H1 (cell line): Measurements from ENCODE around the gene ACKR1. TPM values are rescaled to one million over a fixed set of nuclear protein-coding genes. Genes with fewer than 3 reads are reported as not detected.

ENCODE experiments used
- CTCF ChIA-PET: fragments of 300-600 bp; sonication (Branson Sonifier 250); formaldehyde crosslinking; loops from one replicate; lab custom pipeline; 2021; ENCODE audit not compliant: partially characterized antibody; lab: Charles Lee
- POLR2A ChIA-PET: fragments of 300-600 bp; sonication (Branson Sonifier 250); formaldehyde crosslinking; loops from one replicate; lab custom pipeline; 2021; ENCODE audit warnings: inconsistent platforms; ENCODE audit not compliant: partially characterized antibody; lab: Charles Lee
- DNase-seq, 2 experiments: peaks; one replicate each; pipeline versions ENCODE4 v3.0.0 to v3.0.0-alpha.2; 2010 to 2022; ENCODE audit warnings: low spot score in 2 of 2, low read depth in 1 of 2, mixed read lengths in 1 of 2
- FAIRE-seq: peaks from 2 replicates; lab custom pipeline; 2011; peaks lifted over from hg19 to GRCh38; lab: Jason Lieb, UNC
- H2AFZ ChIP-seq: 2 replicates; pipeline ENCODE4 v1.8.1; 2012; ENCODE audit warnings: low read length, inconsistent platforms
- H2AK5ac ChIP-seq: 2 replicates; pipeline ENCODE4 v1.6.1; 2013; ENCODE audit warnings: low read depth, low read length
- H2BK120ac ChIP-seq: replicated peaks from 2 replicates; pipeline ENCODE3; 2013; ENCODE audit warnings: low read depth, low read length, inconsistent platforms
- H2BK12ac ChIP-seq: 2 replicates; pipeline ENCODE4 v1.6.1; 2013; ENCODE audit warnings: low read depth, low read length
- H2BK15ac ChIP-seq: 2 replicates; pipeline ENCODE4 v1.6.1; 2013; ENCODE audit warnings: low read length
- H2BK20ac ChIP-seq: 2 replicates; pipeline ENCODE4 v1.6.1; 2013; ENCODE audit warnings: low read length
- H2BK5ac ChIP-seq: 2 replicates; pipeline ENCODE4 v1.6.1; 2013; ENCODE audit warnings: low read depth, low read length
- H3K14ac ChIP-seq: 2 replicates; pipeline ENCODE4 v1.6.1; 2013; ENCODE audit warnings: inconsistent platforms; ENCODE audit not compliant: insufficient read length
- H3K18ac ChIP-seq: 2 replicates; pipeline ENCODE4 v1.6.1; 2013; ENCODE audit warnings: low read length; ENCODE audit errors: extremely low read depth
- H3K23ac ChIP-seq: 2 replicates; pipeline ENCODE4 v1.6.1; 2013; ENCODE audit warnings: inconsistent platforms; ENCODE audit not compliant: insufficient read length
- H3K23me2 ChIP-seq: 2 replicates; pipeline ENCODE4 v1.6.1; 2013; ENCODE audit warnings: low read depth, low read length
- H3K27ac ChIP-seq: 2 replicates; pipeline ENCODE4 v1.6.1; 2011; ENCODE audit warnings: low read depth, low read length, inconsistent platforms
- H3K27me3 ChIP-seq, 4 experiments: replicated peaks in 1 of 4; 1 replicate in 1 of 4; 2 replicates in 3 of 4; pipeline versions ENCODE4 v1.6.1 to v1.8.1; 2011 to 2013; ENCODE audit warnings: low read length in 3 of 4, mild to moderate bottlenecking in 3 of 4, inconsistent platforms in 2 of 4, mixed read lengths in 2 of 4, moderate library complexity in 1 of 4; ENCODE audit not compliant: control insufficient read depth in 3 of 4, insufficient read depth in 3 of 4; ENCODE audit errors: extremely low read depth in 1 of 4
- H3K36me3 ChIP-seq, 4 experiments: 2 replicates each; pipeline versions ENCODE4 v1.6.1 to v1.8.1; 2011 to 2013; ENCODE audit warnings: mild to moderate bottlenecking in 4 of 4, low read length in 3 of 4, moderate library complexity in 2 of 4, control low read depth in 1 of 4, inconsistent platforms in 1 of 4; ENCODE audit not compliant: insufficient read depth in 4 of 4, control insufficient read depth in 2 of 4
- H3K4ac ChIP-seq: replicated peaks from 2 replicates; pipeline ENCODE3; 2013; ENCODE audit warnings: low read length, low read depth, mixed read lengths, inconsistent platforms; ENCODE audit not compliant: insufficient read length
- H3K4me1 ChIP-seq, 4 experiments: replicated peaks in 1 of 4; 1 replicate in 1 of 4; 2 replicates in 3 of 4; pipeline versions ENCODE4 v1.6.1 to v1.8.1; 2011 to 2013; ENCODE audit warnings: low read length in 3 of 4, inconsistent platforms in 2 of 4, mixed read lengths in 1 of 4; ENCODE audit not compliant: insufficient read depth in 4 of 4, control insufficient read depth in 3 of 4
- H3K4me2 ChIP-seq, 2 experiments: 2 replicates each; pipeline versions ENCODE4 v1.6.1 to v1.8.1; 2011 to 2013; ENCODE audit warnings: low read depth in 2 of 2, low read length in 2 of 2, control low read depth in 1 of 2, inconsistent platforms in 1 of 2, mild to moderate bottlenecking in 1 of 2; ENCODE audit not compliant: insufficient read depth in 1 of 2
- H3K4me3 ChIP-seq, 4 experiments: fragments of 200-600, 300-600 bp in 1 of 4; sonication (generic), shearing (Covaris generic), sonication (Bioruptor Twin) in 1 of 4; 2 replicates each; pipeline versions ENCODE4 v1.5.1 to v1.8.1; 2011 to 2016; ENCODE audit warnings: low read length in 4 of 4, low read depth in 3 of 4, control low read depth in 2 of 4, inconsistent platforms in 2 of 4, mild to moderate bottlenecking in 2 of 4, mixed read lengths in 1 of 4, moderate library complexity in 1 of 4; ENCODE audit not compliant: insufficient read depth in 2 of 4; ENCODE audit errors: extremely low read depth in 1 of 4
- H3K56ac ChIP-seq: replicated peaks from 2 replicates; pipeline ENCODE3; 2013; ENCODE audit warnings: low read depth, mild to moderate bottlenecking, mixed read lengths, low read length, inconsistent platforms; ENCODE audit not compliant: insufficient read length
- H3K79me1 ChIP-seq: 2 replicates; pipeline ENCODE4 v1.6.1; 2013; ENCODE audit warnings: low read depth, low read length, control low read depth
- H3K79me2 ChIP-seq, 2 experiments: 2 replicates each; pipeline versions ENCODE4 v1.6.1 to v1.8.1; 2012 to 2013; ENCODE audit warnings: low read length in 2 of 2, mild to moderate bottlenecking in 2 of 2, inconsistent platforms in 1 of 2; ENCODE audit not compliant: insufficient read depth in 2 of 2, control insufficient read depth in 1 of 2
- H3K9ac ChIP-seq, 4 experiments: replicated peaks in 1 of 4; 1 replicate in 1 of 4; 2 replicates in 3 of 4; pipeline versions ENCODE4 v1.6.1 to v1.8.1; 2011 to 2013; ENCODE audit warnings: low read depth in 3 of 4, low read length in 3 of 4, control low read depth in 2 of 4, mild to moderate bottlenecking in 2 of 4, moderate library complexity in 2 of 4, inconsistent platforms in 1 of 4; ENCODE audit errors: extremely low read depth in 1 of 4
- H3K9me3 ChIP-seq, 2 experiments: 2 replicates each; pipeline versions ENCODE4 v1.6.1 to v1.8.1; 2012 to 2013; ENCODE audit warnings: mild to moderate bottlenecking in 2 of 2, moderate library complexity in 2 of 2, control low read depth in 1 of 2, inconsistent platforms in 1 of 2, low read depth in 1 of 2, low read length in 1 of 2, mixed read lengths in 1 of 2; ENCODE audit not compliant: insufficient read depth in 2 of 2
- H4K20me1 ChIP-seq, 2 experiments: replicated peaks in 1 of 2; 2 replicates each; pipeline versions ENCODE3 to v1.8.1; 2011 to 2013; ENCODE audit warnings: inconsistent platforms in 2 of 2, low read length in 2 of 2, mild to moderate bottlenecking in 1 of 2; ENCODE audit not compliant: insufficient read depth in 2 of 2, control insufficient read depth in 1 of 2
- H4K5ac ChIP-seq: 2 replicates; pipeline ENCODE4 v1.6.1; 2013; ENCODE audit warnings: low read length, low read depth, mixed read lengths, inconsistent platforms; ENCODE audit not compliant: insufficient read length
- H4K8ac ChIP-seq: 2 replicates; pipeline ENCODE4 v1.8.0; 2013; ENCODE audit warnings: mild to moderate bottlenecking, moderate library complexity, low read length, inconsistent platforms; ENCODE audit not compliant: insufficient read depth; ENCODE audit errors: extremely low read depth
- H4K91ac ChIP-seq: replicated peaks from 2 replicates; pipeline ENCODE3; 2013; ENCODE audit warnings: low read length, mixed read lengths, inconsistent platforms; ENCODE audit not compliant: insufficient read length
- CBX5 ChIP-seq: fragments of 300-800, 300-1000 bp; sonication (generic); IDR thresholded peaks from 2 replicates; pipeline ENCODE4 v1.7.1; 2016; ENCODE audit warnings: antibody characterized with exemption, low read length, low read depth
- WGBS, 2 experiments: shearing (Covaris generic) in 1 of 2; methylation state at CpG; one replicate each; pipeline versions ENCODE4 v1.1.6 to v1.1.7; 2013 to 2015; ENCODE audit warnings: low lambda C conversion rate in 2 of 2, mixed read lengths in 2 of 2, inconsistent platforms in 1 of 2, low coverage in 1 of 2, missing lambda C conversion rate in 1 of 2; ENCODE audit not compliant: insufficient replicate concordance in 2 of 2, insufficient coverage in 1 of 2, insufficient read length in 1 of 2; ENCODE audit errors: extremely low coverage in 1 of 2, missing lambda C conversion rate in 1 of 2; 5-methylcytosine and 5-hydroxymethylcytosine counted together
- polyA plus RNA-seq, 7 experiments: library from polyadenylated mRNA; depleted of rRNA in 3 of 7; stranded (reverse) in 5 of 7; unstranded in 2 of 7; fragments of >200 nt in 5 of 7; fragments of 200-250 nt in 2 of 7; gene quantifications; 1 replicate in 5 of 7; 2 replicates in 1 of 7; 4 replicates in 1 of 7; pipeline versions ENCODE4 v1.2.1 to v1.2.3, GENCODE V29; 2011 to 2013; ENCODE audit warnings: missing spikeins in 2 of 7, mixed read lengths in 2 of 7
- total RNA-seq: library from RNA; stranded (reverse); fragmentation: NEBNext Ultra II Directional; extraction: Animal tissue kit (Norgen Biotek cat#: 25700); gene quantifications from 2 replicates; pipeline ENCODE4 v1.2.1, GENCODE V29; 2021

The ACKR1 gene
- total and polyA plus RNA-seq, 2 of the 8 experiments (the other 6 are each of a cell fraction or from before 2014, with no cell fraction given), result 0.61 to 1.00 TPM

GRCh38 chr1:159180516-159180915, 24.2 kb upstream of the ACKR1 start:
- H3K4me3 ChIP-seq, result no peak overlapping the region
- CTCF ChIA-PET, result interaction anchor here (1.6 to 10.3 kb wide), 3 partner anchors 17 to 38 kb away, joined by 3 to 126 read pairs (median 10); no protein-coding TSS in a partner anchor
- no peak for TF ChIP-seq CBX5

More at GRCh38 chr1:159180516-159180915, 24.2 kb upstream of the ACKR1 start:
- no peak overlapping the region for H2BK12ac ChIP-seq
- peaks cover 6 to 11% of the 10 kb centered on the region in 2 experiments for H4K20me1 ChIP-seq
- H3K56ac ChIP-seq, result no peak overlapping the region
- H2BK15ac ChIP-seq, result no peak overlapping the region
- no peak overlapping the region for H4K5ac ChIP-seq
- H3K4ac ChIP-seq, result no peak overlapping the region
- H3K18ac ChIP-seq, result no peak overlapping the region
- H3K14ac ChIP-seq, result no peak overlapping the region
- WGBS, 2 experiments, result 95% methylated on average over 2 of the region's 2 CpGs; no CpG with 5 or more reads in 1 of the 2 experiments
- FAIRE-seq (no peak), DNase-seq (no peak)
- no peak overlapping the region for H2BK120ac ChIP-seq
- no peaks in the 10 kb centered on the region for H3K36me3 ChIP-seq
- H3K9ac ChIP-seq, result no peak overlapping the region
- POLR2A ChIA-PET, result no interaction called here
- peaks cover 0 to 5% (median 2%) of the 10 kb centered on the region in 4 experiments; a peak in 2 of 7 replicates for H3K4me1 ChIP-seq
- no peak overlapping the region for H3K27ac ChIP-seq
- no peak overlapping the region for H2BK5ac ChIP-seq
- H3K27me3 ChIP-seq, result no peaks in the 10 kb centered on the region
- H2BK20ac ChIP-seq, result no peak overlapping the region
- peaks cover 0 to 9% of the 10 kb centered on the region in 2 experiments; a peak in 2 of 4 replicates for H3K79me2 ChIP-seq
- no peak overlapping the region for H3K23ac ChIP-seq
- no peak overlapping the region for H2AFZ ChIP-seq
- H2AK5ac ChIP-seq, result no peak overlapping the region
- H3K9me3 ChIP-seq, result no peaks in the 10 kb centered on the region
- no peaks in the 10 kb centered on the region; the same call in 1 of the 2 replicates for H3K23me2 ChIP-seq
- H4K91ac ChIP-seq, result no peak overlapping the region
- H3K4me2 ChIP-seq, result no peak overlapping the region
- H3K79me1 ChIP-seq, result 0 out of 2 replicates have a peak, but pooled peaks cover 3% of the 10 kb centered on the region
- no peak overlapping the region for H4K8ac ChIP-seq
